B cell (primary cell): Measurements from ENCODE around the gene ATRIP. TPM values are rescaled to one million over a fixed set of nuclear protein-coding genes. Genes with fewer than 3 reads are reported as not detected.

ENCODE experiments used
- ATAC-seq: fragments of 200-7000 bp; cut with Tn5 transposase; one replicate; pipeline ENCODE4 v1.10.0; 2021; ENCODE audit warnings: low read depth, mild to moderate bottlenecking, moderate number of reproducible peaks, moderate library complexity
- CTCF ChIA-PET: fragments of 350-600 bp; sonication (Branson Sonifier 250); formaldehyde crosslinking; loops from one replicate; lab custom pipeline; 2021; ENCODE audit warnings: antibody characterized with exemption, inconsistent platforms; lab: Charles Lee
- POLR2A ChIA-PET: fragments of 350-600 bp; sonication (Branson Sonifier 250); formaldehyde crosslinking; loops from one replicate; lab custom pipeline; 2021; ENCODE audit warnings: antibody characterized with exemption; lab: Charles Lee
- DNase-seq: peaks from one replicate; pipeline ENCODE4 v3.0.0; 2013
- H2AFZ ChIP-seq: 2 replicates; pipeline ENCODE4 v1.6.1; 2012; ENCODE audit warnings: mild to moderate bottlenecking, low read depth, low read length; ENCODE audit not compliant: insufficient read depth, poor library complexity, severe bottlenecking
- H3K27ac ChIP-seq, 2 donors: 1 replicate in 1 of 2; 2 replicates in 1 of 2; pipeline ENCODE4 v1.5.1; 2012 to 2013; ENCODE audit warnings: low read length in 2 of 2, mild to moderate bottlenecking in 2 of 2, moderate library complexity in 1 of 2
- H3K27me3 ChIP-seq, 4 experiments: fragments of 200-600 bp in 1 of 4; sonication (generic) in 1 of 4; replicated peaks in 1 of 4; 1 replicate in 2 of 4; 2 replicates in 2 of 4; pipeline versions ENCODE4 v1.6.1 to v1.7.0; 2013 to 2016; ENCODE audit warnings: low read length in 3 of 4, mild to moderate bottlenecking in 2 of 4, mixed read lengths in 1 of 4, moderate library complexity in 1 of 4; ENCODE audit not compliant: insufficient read depth in 4 of 4, control insufficient read depth in 3 of 4; ENCODE audit errors: control extremely low read depth in 1 of 4
- H3K36me3 ChIP-seq, 2 experiments: replicated peaks in 1 of 2; 1 replicate in 1 of 2; 2 replicates in 1 of 2; pipeline versions ENCODE4 v1.6.1 to v1.7.1; 2013; ENCODE audit warnings: low read length in 1 of 2; ENCODE audit not compliant: insufficient read depth in 2 of 2, control insufficient read depth in 1 of 2; ENCODE audit errors: control extremely low read depth in 1 of 2, extremely low read depth in 1 of 2
- H3K4me1 ChIP-seq, 2 donors: fragments of 200-600 bp in 1 of 2; sonication (generic) in 1 of 2; 1 replicate in 1 of 2; 2 replicates in 1 of 2; pipeline versions ENCODE4 v1.5.1 to v1.6.1; 2013 to 2017; ENCODE audit warnings: low read length in 2 of 2; ENCODE audit not compliant: control insufficient read depth in 2 of 2, insufficient read depth in 2 of 2
- H3K4me2 ChIP-seq: replicated peaks from 2 replicates; pipeline ENCODE3; 2012; ENCODE audit warnings: mild to moderate bottlenecking, low read depth, low read length; ENCODE audit not compliant: poor library complexity, severe bottlenecking
- H3K4me3 ChIP-seq, 5 experiments: fragments of 200-600 bp in 1 of 5; sonication (generic) in 1 of 5; 1 replicate in 3 of 5; 2 replicates in 2 of 5; pipeline versions ENCODE4 v1.5.1 to v1.7.0; 2011 to 2016; ENCODE audit warnings: low read length in 4 of 5, mild to moderate bottlenecking in 4 of 5, low read depth in 2 of 5, control low read depth in 1 of 5, moderate library complexity in 1 of 5; ENCODE audit not compliant: insufficient read depth in 1 of 5; ENCODE audit errors: control extremely low read depth in 1 of 5, extremely low read depth in 1 of 5
- H3K79me2 ChIP-seq: fragments of 200-600 bp; sonication (generic); one replicate; pipeline ENCODE4 v1.6.0; 2016; ENCODE audit warnings: low read length; ENCODE audit not compliant: control insufficient read depth, insufficient read depth
- H3K9ac ChIP-seq: fragments of 200-600 bp; sonication (generic); 2 replicates; pipeline ENCODE4 v1.6.1; 2017; ENCODE audit warnings: mild to moderate bottlenecking, low read length, moderate library complexity
- H3K9me3 ChIP-seq, 3 donors: one replicate each; pipeline versions ENCODE4 v1.6.1 to v1.7.1; 2013; ENCODE audit warnings: low read length in 2 of 3; ENCODE audit not compliant: control insufficient read depth in 2 of 3, insufficient read depth in 1 of 3; ENCODE audit errors: control extremely low read depth in 1 of 3
- H4K20me1 ChIP-seq: 2 replicates; pipeline ENCODE4 v1.6.0; 2012; ENCODE audit warnings: mild to moderate bottlenecking, low read length; ENCODE audit not compliant: insufficient read depth, control insufficient read depth, poor library complexity, severe bottlenecking
- H3K27ac Mint-ChIP-seq: one replicate; pipeline ENCODE4 v1.8.0; 2021; ENCODE audit warnings: mixed read lengths
- H3K27me3 Mint-ChIP-seq: one replicate; pipeline ENCODE4 v1.8.0; 2021; ENCODE audit warnings: mixed read lengths
- H3K4me1 Mint-ChIP-seq: one replicate; pipeline ENCODE4 v1.8.0; 2021; ENCODE audit warnings: mixed read lengths
- H3K4me3 Mint-ChIP-seq: one replicate; pipeline ENCODE4 v1.8.0; 2021; ENCODE audit warnings: mixed read lengths
- H3K9me3 Mint-ChIP-seq: one replicate; pipeline ENCODE4 v1.8.0; 2022; ENCODE audit warnings: mixed read lengths; ENCODE audit not compliant: insufficient read depth
- CTCF ChIP-seq: fragments of 200-600 bp; IDR thresholded peaks from one replicate; pipeline ENCODE4 v1.8.0; 2022; ENCODE audit warnings: antibody characterized with exemption, mild to moderate bottlenecking
- EZH2 ChIP-seq: IDR thresholded peaks from 2 replicates; pipeline ENCODE4 v1.6.1; 2012; ENCODE audit warnings: borderline replicate concordance, low read depth, mild to moderate bottlenecking, moderate library complexity, low read length; ENCODE audit not compliant: insufficient read depth, poor library complexity, severe bottlenecking
- WGBS: methylation state at CpG from one replicate; pipeline ENCODE4 v1.1.5; 2013; ENCODE audit warnings: missing lambda C conversion rate; ENCODE audit not compliant: insufficient coverage; 5-methylcytosine and 5-hydroxymethylcytosine counted together
- intact Hi-C: fragments of 100-400 bp; cut with micrococcal nuclease; formaldehyde crosslinking; loops from one replicate; pipeline ENCODE4 v1.10.0; 2022
- polyA plus RNA-seq: library from polyadenylated mRNA; depleted of rRNA; stranded (reverse); fragments of >200 nt; gene quantifications from 2 replicates; pipeline ENCODE4 v1.2.3, GENCODE V29; 2012
- total RNA-seq, 2 donors: library from RNA; stranded (reverse); fragments of 120-200 nt in 1 of 2; gene quantifications; 1 replicate in 1 of 2; 2 replicates in 1 of 2; pipeline versions ENCODE4 v1.2.3 to v1.2.4, GENCODE V29; 2013 to 2022

The ATRIP gene
- total and polyA plus RNA-seq, 2 donors (not counting 1 experiment from before 2014, with no cell fraction given) = 10.5 to 11.6 TPM

DNA sequence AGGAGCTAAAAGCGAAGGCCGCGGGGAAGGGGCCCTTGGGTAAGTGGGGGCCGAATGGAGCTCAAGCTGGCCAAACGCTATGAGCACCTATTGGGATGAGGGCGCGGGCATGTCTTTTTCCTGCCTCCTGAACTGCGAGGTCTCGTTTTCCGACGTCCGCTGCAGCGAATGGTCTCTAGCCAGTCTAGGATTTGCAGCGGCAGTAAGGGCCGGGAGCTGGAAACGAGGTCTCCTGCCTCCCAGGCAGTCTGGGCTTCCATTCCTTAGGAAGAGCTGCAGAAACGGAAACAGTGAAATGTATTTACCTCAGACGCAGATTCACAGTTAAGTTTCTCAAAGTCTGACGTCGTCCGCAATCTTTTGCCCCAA is 6.0 kb upstream of the ATRIP start:
- TF ChIP-seq EZH2 = no peak
- no peak for TF ChIP-seq CTCF
- no peaks in the 10 kb centered on the region for H3K27me3 Mint-ChIP-seq
- peaks cover 19 to 30% of the 10 kb centered on the region in 2 donors for H3K4me1 ChIP-seq
- peak overlapping the region; percentile 92 for H3K27ac Mint-ChIP-seq
- DNase-seq (no peak), ATAC-seq (no peak)
- peak overlapping the region; percentile 89 for H3K4me2 ChIP-seq
- ChIA-PET CTCF (interaction anchor here (0.6 to 13.4 kb wide), 9 partner anchors 12 to 678 kb away, joined by 3 to 330 read pairs (median 7); partner anchors contain the start of gene NME6), POLR2A (interaction anchor here (0.6 to 1.9 kb wide), 6 partner anchors 14 to 1249 kb away, joined by 3 to 22 read pairs (median 4); partner anchors contain the start of gene ZNF589)
- H3K9me3 Mint-ChIP-seq = no peaks in the 10 kb centered on the region
- WGBS = under 1% methylated on average over 18 of the region's 21 CpGs
- H3K79me2 ChIP-seq = peaks cover 49% of the 10 kb centered on the region
- H3K4me1 Mint-ChIP-seq = peaks cover 37% of the 10 kb centered on the region
- peak overlapping the region; percentile 90 for H2AFZ ChIP-seq
- no peaks in the 10 kb centered on the region for H3K27me3 ChIP-seq
- peaks cover 12% of the 10 kb centered on the region for H4K20me1 ChIP-seq
- H3K4me3 Mint-ChIP-seq = peak overlapping the region; percentile 97
- peak overlapping the region; percentile 83 to 94 (median 91) for H3K4me3 ChIP-seq
- H3K9me3 ChIP-seq = no peaks in the 10 kb centered on the region
- peak overlapping the region; percentile 90 for H3K9ac ChIP-seq
- H3K36me3 ChIP-seq = peaks cover 0 to 30% of the 10 kb centered on the region in 2 experiments
- H3K27ac ChIP-seq = peak overlapping the region; percentile 85
- intact Hi-C loops = loop anchor here (1.0 to 10.0 kb wide), 4 partner anchors 33 to 253 kb away; partner anchors contain the start of genes CDC25A and NME6

GRCh38 chr3:48441940-48442339 is 4.6 kb upstream of the ATRIP start:
- peak overlapping the region; percentile 97 for H3K4me3 Mint-ChIP-seq
- Histone ChIP-seq H3K27me3 (no peaks in the 10 kb centered on the region), H3K4me1 (peaks cover 19 to 36% of the 10 kb centered on the region in 2 donors), H3K79me2 (peaks cover 45% of the 10 kb centered on the region), H3K4me3 (no peak overlapping the region), H3K9me3 (no peaks in the 10 kb centered on the region), H3K9ac (no peak overlapping the region), H4K20me1 (peaks cover 12% of the 10 kb centered on the region), H3K4me2 (peak overlapping the region; percentile 89), H3K36me3 (peaks cover 0 to 30% of the 10 kb centered on the region in 2 experiments), H2AFZ (no peak overlapping the region), H3K27ac (peak overlapping the region in 1 of 2 donors; percentile 85)
- peaks cover 49% of the 10 kb centered on the region for H3K4me1 Mint-ChIP-seq
- ChIA-PET POLR2A (no interaction called here), CTCF (interaction anchor here (1.2 to 1.7 kb wide), 2 partner anchors 22 to 66 kb away, joined by 3 to 6 read pairs; no protein-coding TSS in a partner anchor)
- intact Hi-C loops = loop anchor here (5.0 to 10.0 kb wide), 2 partner anchors 137 to 255 kb away; partner anchors contain the start of genes CDC25A and NME6
- no peak for TF ChIP-seq CTCF
- TF ChIP-seq EZH2 = no peak
- no peak for DNase-seq
- H3K27ac Mint-ChIP-seq = peak overlapping the region; percentile 41
- no peaks in the 10 kb centered on the region for H3K27me3 Mint-ChIP-seq
- 89% methylated on average over 3 of the region's 6 CpGs for WGBS
- H3K9me3 Mint-ChIP-seq = no peaks in the 10 kb centered on the region
- no peak for ATAC-seq
